ENCODE measurements around the gene SAFB2. TPM values are rescaled to one million over a fixed set of nuclear protein-coding genes. Genes with fewer than 3 reads are reported as not detected.

SAFB2 gene
- total RNA-seq, 1 experiment from 2014 or later = 86.9 TPM

- TF ChIP-seq FOSL1 (IDR thresholded peaks at IDR 0.05; ENCODE audit: low read depth) (no peak), ZFX (IDR thresholded peaks at IDR 0.05) (no peak)
Measured at GRCh38 chr19:5624018-5624663, 1.6 kb upstream of the SAFB2 start (continued).

- Histone ChIP-seq H3K4me3 (replicated peaks in 1 of 2; ENCODE audit: low read depth in 1 of 2, low read length in 2 of 2) (peak overlapping the region; percentile 87 to 97), H3K9me2 (ENCODE audit: insufficient read depth) (no peaks in the 10 kb centered on the region), H3K4me2 (ENCODE audit: low read length) (peak overlapping the region; percentile 85), H3K27ac (ENCODE audit: low read depth, low read length) (peak overlapping the region; percentile 92), H3K27me3 (ENCODE audit: insufficient read depth, low read length) (no peaks in the 10 kb centered on the region), H3K79me2 (ENCODE audit: insufficient read depth, low read length) (peaks cover 97% of the 10 kb centered on the region), H4K20me1 (ENCODE audit: insufficient read depth) (peaks cover 15% of the 10 kb centered on the region; the same call in 1 of the 2 replicates), H3K36me3 (ENCODE audit: control insufficient read depth in 1 of 2, insufficient read depth in 2 of 2, low read length in 2 of 2) (peaks cover 37 to 65% of the 10 kb centered on the region in 2 experiments), H3K9me3 (ENCODE audit: control insufficient read depth in 1 of 2, insufficient read depth in 1 of 2, low read depth in 1 of 2, low read length in 2 of 2) (no peaks in the 10 kb centered on the region), H3K9ac (ENCODE audit: low read length) (peak overlapping the region; percentile 98), H3K4me1 (ENCODE audit: control insufficient read depth in 1 of 2, insufficient read depth in 2 of 2, low read length in 2 of 2) (peaks cover 14 to 24% of the 10 kb centered on the region in 2 experiments; a peak in 3 of 4 replicates), H2AFZ (ENCODE audit: low read depth, low read length, poor library complexity, severe bottlenecking) (no peak overlapping the region)
- ATAC-seq (no peak), DNase-seq (ENCODE audit: low read depth, low spot score) (no peak)
- intact Hi-C loops (cut with micrococcal nuclease) = no loop called here
- ChIA-PET POLR2A (interaction anchor here (0.6 to 1.9 kb wide), 9 partner anchors 9 to 983 kb away, joined by 3 to 13 read pairs (median 3); partner anchors contain the start of genes KDM4B, NDUFA11, RPL36 and VMAC), CTCF (interaction anchor here (1.4 kb wide), 1 partner anchor 66 kb away, joined by 8 read pairs; the partner anchor contains the start of gene RPL36), RAD21 (ENCODE audit: low non-redundant PET in 1 of 2, low total read pairs in 2 of 2, uncharacterized antibody in 2 of 2, unreplicated experiment in 2 of 2) (interaction anchor here in 1 of 2 experiments (1.0 kb wide), 1 partner anchor 66 kb away, joined by 3 read pairs; the partner anchor contains the start of gene RPL36)
- TF ChIP-seq CBX3 (IDR thresholded peaks at IDR 0.05; ENCODE audit: low read depth) (no peak), ZFX (IDR thresholded peaks at IDR 0.05) (peak; percentile 82)
- BruUV-seq (replicated peaks) = no TSS peak
Measured at GRCh38 chr19:5623397-5624017, 931 bp upstream of the SAFB2 start.

- Histone ChIP-seq H3K9me3 (ENCODE audit: control insufficient read depth in 1 of 2, insufficient read depth in 1 of 2, low read depth in 1 of 2, low read length in 2 of 2) (no peaks in the 10 kb centered on the region), H3K27me3 (ENCODE audit: insufficient read depth, low read length) (no peaks in the 10 kb centered on the region), H3K4me3 (replicated peaks in 1 of 2; ENCODE audit: low read depth in 1 of 2, low read length in 2 of 2) (peak overlapping the region; percentile 87 to 97), H4K20me1 (ENCODE audit: insufficient read depth) (peaks cover 5% of the 10 kb centered on the region; the same call in 1 of the 2 replicates), H3K4me1 (ENCODE audit: control insufficient read depth in 1 of 2, insufficient read depth in 2 of 2, low read length in 2 of 2) (peaks cover 14 to 24% of the 10 kb centered on the region in 2 experiments; a peak in 3 of 4 replicates), H3K36me3 (ENCODE audit: control insufficient read depth in 1 of 2, insufficient read depth in 2 of 2, low read length in 2 of 2) (peaks cover 41 to 56% of the 10 kb centered on the region in 2 experiments), H3K79me2 (ENCODE audit: insufficient read depth, low read length) (peaks cover 97% of the 10 kb centered on the region), H3K27ac (ENCODE audit: low read depth, low read length) (peak overlapping the region; percentile 92), H3K9ac (ENCODE audit: low read length) (peak overlapping the region; percentile 98), H2AFZ (ENCODE audit: low read depth, low read length, poor library complexity, severe bottlenecking) (no peak overlapping the region), H3K9me2 (ENCODE audit: insufficient read depth) (no peaks in the 10 kb centered on the region), H3K4me2 (ENCODE audit: low read length) (peak overlapping the region; percentile 85)
- ATAC-seq (no peak), DNase-seq (ENCODE audit: low read depth, low spot score) (no peak)
- BruUV-seq (replicated peaks) = no TSS peak
- intact Hi-C loops (cut with micrococcal nuclease) = no loop called here
- CTCF ChIA-PET = interaction anchor here (1.4 kb wide), 1 partner anchor 68 kb away, joined by 8 read pairs; the partner anchor contains the start of gene RPL36
- RAD21 ChIA-PET (ENCODE audit: low non-redundant PET in 1 of 2, low total read pairs in 2 of 2, uncharacterized antibody in 2 of 2, unreplicated experiment in 2 of 2) = no interaction called here
- POLR2A ChIA-PET = interaction anchor here (0.8 to 1.9 kb wide), 8 partner anchors 8 to 653 kb away, joined by 3 to 13 read pairs (median 3); partner anchors contain the start of genes KDM4B, NDUFA11, RPL36 and VMAC
- TF ChIP-seq ZFX (IDR thresholded peaks at IDR 0.05) (no peak), EZH2phosphoT487 (IDR thresholded peaks at IDR 0.05; ENCODE audit: borderline replicate concordance) (no peak), MAX (IDR thresholded peaks at IDR 0.05) (no peak), EGR1 (IDR thresholded peaks at IDR 0.05; ENCODE audit: low read depth) (no peak), SIN3A (IDR thresholded peaks at IDR 0.05; ENCODE audit: low read depth) (no peak), ZBTB33 (IDR thresholded peaks at IDR 0.05; ENCODE audit: extremely low read depth, insufficient replicate concordance, low read length) (no peak), CBX3 (IDR thresholded peaks at IDR 0.05; ENCODE audit: low read depth) (no peak), POLR2A (IDR thresholded peaks at IDR 0.05; ENCODE audit: borderline replicate concordance, extremely low read depth, insufficient read depth, insufficient read length) (no peak), RAD21 (IDR thresholded peaks at IDR 0.05; ENCODE audit: low read depth) (no peak)
Measured at GRCh38 chr19:5621945-5622464, 571 bp downstream of the SAFB2 start.
